ENCODE measurements around the gene FUCA1. TPM values are rescaled to one million over a fixed set of nuclear protein-coding genes. Genes with fewer than 3 reads are reported as not detected.

FUCA1 gene
- total RNA-seq, 1 donor from 2014 or later: 12.6 TPM

DNA sequence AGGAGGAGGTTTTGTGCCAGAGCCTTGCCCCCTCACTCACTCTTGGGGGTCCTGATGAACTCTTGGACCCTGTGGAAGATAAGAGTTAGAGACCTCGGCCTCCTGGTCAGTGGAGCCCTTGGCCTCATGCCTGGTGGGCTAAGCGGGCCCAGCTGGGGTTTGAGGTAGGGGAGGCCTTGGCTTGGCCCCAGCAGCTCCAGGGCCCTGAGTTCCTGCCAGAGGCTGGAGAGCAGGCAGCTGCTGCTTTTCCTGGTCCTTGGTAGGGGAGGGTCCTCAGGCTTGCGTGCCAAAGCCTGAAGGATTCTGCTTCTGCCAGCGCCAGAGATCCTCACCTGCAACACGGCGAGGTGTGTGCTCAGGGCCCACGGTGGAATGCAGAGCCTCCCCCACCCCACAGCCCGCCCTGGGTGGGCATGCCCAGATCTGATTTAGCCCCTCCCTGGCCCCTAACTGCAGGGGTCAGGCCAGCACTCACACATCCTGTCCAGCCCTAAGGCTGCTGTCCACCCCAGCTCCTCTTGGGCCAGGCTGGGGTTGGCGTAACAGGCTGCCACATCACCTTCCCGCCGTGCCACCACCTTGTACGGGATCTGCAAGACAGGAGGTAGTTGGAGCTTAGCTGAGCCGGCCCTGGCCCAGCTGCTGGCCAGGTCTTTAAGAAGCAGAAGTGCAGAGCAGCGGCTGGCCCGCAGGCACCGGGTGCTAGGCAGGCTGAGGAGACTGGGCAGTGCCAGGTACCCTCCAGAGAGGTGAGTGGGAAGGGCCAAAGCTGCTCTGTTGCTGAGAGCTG lies 72.2 kb downstream of the FUCA1 start:
- peaks cover 11% of the 10 kb centered on the region for H3K4me1 ChIP-seq
- DNase-seq (ENCODE audit: low spot score): no peak
- no peaks in the 10 kb centered on the region for H3K9me3 Mint-ChIP-seq

More for the DNA sequence above, 72.2 kb downstream of the FUCA1 start:
- H3K9ac ChIP-seq: no peak overlapping the region
- no peak overlapping the region for H2AFZ ChIP-seq (replicated peaks)
- no peak overlapping the region for H3K4me3 ChIP-seq
- Mint-ChIP-seq H3K27ac (no peak overlapping the region), H3K4me3 (no peak overlapping the region), H3K36me3 (peaks cover 2% of the 10 kb centered on the region), H3K4me1 (peaks cover 14% of the 10 kb centered on the region), H3K27me3 (ENCODE audit: insufficient read depth, low read depth) (peaks cover 2% of the 10 kb centered on the region)
- peaks cover 16% of the 10 kb centered on the region for H3F3A ChIP-seq (ENCODE audit: low read depth)
- H3K4me2 ChIP-seq: no peak overlapping the region
- H3K36me3 ChIP-seq: no peaks in the 10 kb centered on the region
- no peak overlapping the region for H3K27ac ChIP-seq
- TF ChIP-seq, protein P1, sequence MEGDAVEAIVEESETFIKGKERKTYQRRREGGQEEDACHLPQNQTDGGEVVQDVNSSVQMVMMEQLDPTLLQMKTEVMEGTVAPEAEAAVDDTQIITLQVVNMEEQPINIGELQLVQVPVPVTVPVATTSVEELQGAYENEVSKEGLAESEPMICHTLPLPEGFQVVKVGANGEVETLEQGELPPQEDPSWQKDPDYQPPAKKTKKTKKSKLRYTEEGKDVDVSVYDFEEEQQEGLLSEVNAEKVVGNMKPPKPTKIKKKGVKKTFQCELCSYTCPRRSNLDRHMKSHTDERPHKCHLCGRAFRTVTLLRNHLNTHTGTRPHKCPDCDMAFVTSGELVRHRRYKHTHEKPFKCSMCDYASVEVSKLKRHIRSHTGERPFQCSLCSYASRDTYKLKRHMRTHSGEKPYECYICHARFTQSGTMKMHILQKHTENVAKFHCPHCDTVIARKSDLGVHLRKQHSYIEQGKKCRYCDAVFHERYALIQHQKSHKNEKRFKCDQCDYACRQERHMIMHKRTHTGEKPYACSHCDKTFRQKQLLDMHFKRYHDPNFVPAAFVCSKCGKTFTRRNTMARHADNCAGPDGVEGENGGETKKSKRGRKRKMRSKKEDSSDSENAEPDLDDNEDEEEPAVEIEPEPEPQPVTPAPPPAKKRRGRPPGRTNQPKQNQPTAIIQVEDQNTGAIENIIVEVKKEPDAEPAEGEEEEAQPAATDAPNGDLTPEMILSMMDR (IDR thresholded peaks at IDR 0.05): no peak
- TF ChIP-seq EZH2phosphoT487 (IDR thresholded peaks at IDR 0.05): no peak
- TF ChIP-seq EZH2 (IDR thresholded peaks at IDR 0.05): no peak
- H3K9me3 ChIP-seq (ENCODE audit: low read depth): no peaks in the 10 kb centered on the region
- peaks cover 22% of the 10 kb centered on the region for H3K79me2 ChIP-seq (ENCODE audit: low read depth)
- peaks cover 17% of the 10 kb centered on the region for H4K20me1 ChIP-seq (ENCODE audit: low read depth)
- H3K27me3 ChIP-seq: peaks cover under 1% of the 10 kb centered on the region

Other genes starting within 250 kb of the FUCA1 start
- gene RPL11, start 176.5 kb downstream of the FUCA1 start, total RNA-seq (ENCODE audit: low replicate concordance): 1,388 and 2,503 TPM in 2 replicates
- 29.1 and 30.0 TPM in 2 replicates for gene ELOA, start 124.8 kb downstream of the FUCA1 start, total RNA-seq (ENCODE audit: low replicate concordance)
- 63.7 and 72.5 TPM in 2 replicates for gene PITHD1, start 89.9 kb downstream of the FUCA1 start, total RNA-seq (ENCODE audit: low replicate concordance)
- gene LYPLA2, start 77.1 kb downstream of the FUCA1 start, total RNA-seq (ENCODE audit: low replicate concordance): 41.8 and 102 TPM in 2 replicates
- 15.6 and 24.2 TPM in 2 replicates for gene GALE, start 67.5 kb downstream of the FUCA1 start, total RNA-seq (ENCODE audit: low replicate concordance)
- 20.7 and 30.7 TPM in 2 replicates for gene HMGCL, start 42.9 kb downstream of the FUCA1 start, total RNA-seq (ENCODE audit: low replicate concordance)
- gene CNR2, start 45.1 kb upstream of the FUCA1 start, total RNA-seq (ENCODE audit: low replicate concordance): not detected in 2 replicates
- 258 and 365 TPM in 2 replicates for gene PNRC2, start 91.5 kb upstream of the FUCA1 start, total RNA-seq (ENCODE audit: low replicate concordance)
- gene SRSF10, start 112.0 kb upstream of the FUCA1 start, total RNA-seq (ENCODE audit: low replicate concordance): 161 and 219 TPM in 2 replicates
- 0.06 TPM in 1 of 2 replicates, not detected in the other for gene MYOM3, start 243.8 kb upstream of the FUCA1 start, total RNA-seq (ENCODE audit: low replicate concordance)

Measured in neural progenitor cell (in vitro differentiated cells).